Loucy (cell line): Measurements from ENCODE around the gene GLYR1.

Experiments
- EZH2phosphoT487 ChIP-seq: fragments of 200-600 bp; IDR thresholded peaks from 2 replicates; pipeline ENCODE4 v1.6.1; 2018; ENCODE audit warnings: antibody characterized with exemption, mild to moderate bottlenecking, moderate library complexity, borderline replicate concordance
- TF ChIP-seq, protein P1 (sequence below): fragments of 200-600 bp; sonication (generic); conservative IDR thresholded peaks from 2 replicates; pipeline ENCODE4 v1.5.1; 2014; ENCODE audit warnings: mild to moderate bottlenecking, antibody characterized with exemption, low read length

GRCh38 chr16:4868535-4868934 is 21.4 kb upstream of the GLYR1 start:
- TF ChIP-seq, protein P1, sequence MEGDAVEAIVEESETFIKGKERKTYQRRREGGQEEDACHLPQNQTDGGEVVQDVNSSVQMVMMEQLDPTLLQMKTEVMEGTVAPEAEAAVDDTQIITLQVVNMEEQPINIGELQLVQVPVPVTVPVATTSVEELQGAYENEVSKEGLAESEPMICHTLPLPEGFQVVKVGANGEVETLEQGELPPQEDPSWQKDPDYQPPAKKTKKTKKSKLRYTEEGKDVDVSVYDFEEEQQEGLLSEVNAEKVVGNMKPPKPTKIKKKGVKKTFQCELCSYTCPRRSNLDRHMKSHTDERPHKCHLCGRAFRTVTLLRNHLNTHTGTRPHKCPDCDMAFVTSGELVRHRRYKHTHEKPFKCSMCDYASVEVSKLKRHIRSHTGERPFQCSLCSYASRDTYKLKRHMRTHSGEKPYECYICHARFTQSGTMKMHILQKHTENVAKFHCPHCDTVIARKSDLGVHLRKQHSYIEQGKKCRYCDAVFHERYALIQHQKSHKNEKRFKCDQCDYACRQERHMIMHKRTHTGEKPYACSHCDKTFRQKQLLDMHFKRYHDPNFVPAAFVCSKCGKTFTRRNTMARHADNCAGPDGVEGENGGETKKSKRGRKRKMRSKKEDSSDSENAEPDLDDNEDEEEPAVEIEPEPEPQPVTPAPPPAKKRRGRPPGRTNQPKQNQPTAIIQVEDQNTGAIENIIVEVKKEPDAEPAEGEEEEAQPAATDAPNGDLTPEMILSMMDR, result no peak
- TF ChIP-seq EZH2phosphoT487, result no peak
